Measurements from ENCODE around the gene FRRS1L. TPM values are rescaled to one million over a fixed set of nuclear protein-coding genes. Genes with fewer than 3 reads are reported as not detected.

FRRS1L gene
- total RNA-seq, 1 experiment from 2014 or later: not detected

- no peak for DNase-seq
- TF ChIP-seq CTCF (IDR thresholded peaks at IDR 0.05; ENCODE audit: unreplicated experiment): no peak
- Mint-ChIP-seq H3K4me3 (ENCODE audit: low read depth, unreplicated experiment) (no peak overlapping the region), H3K9me3 (ENCODE audit: low read depth, unreplicated experiment) (no peaks in the 10 kb centered on the region), H3K36me3 (ENCODE audit: insufficient read depth, unreplicated experiment) (no peaks in the 10 kb centered on the region), H3K27me3 (ENCODE audit: unreplicated experiment) (peaks cover 14% of the 10 kb centered on the region), H3K4me1 (ENCODE audit: low read depth, unreplicated experiment) (no peaks in the 10 kb centered on the region), H3K27ac (ENCODE audit: unreplicated experiment) (no peak overlapping the region)
- CTCF ChIA-PET: interaction anchor here (0.7 kb wide), 3 partner anchors 22 to 771 kb away, joined by 3 to 5 read pairs (median 4); no protein-coding TSS in a partner anchor
- BruUV-seq (replicated peaks): no TSS peak
- intact Hi-C loops (cut with micrococcal nuclease; ENCODE audit: unreplicated experiment): no loop called here
Observed at GRCh38 chr9:109198736-109199382, 31.8 kb upstream of the FRRS1L start.

GRCh38 chr9:109193974-109194556, 27.0 kb upstream of the FRRS1L start:
- no TSS peak for BruUV-seq (replicated peaks)
- no peaks in the 10 kb centered on the region for H3K36me3 Mint-ChIP-seq (ENCODE audit: insufficient read depth, unreplicated experiment)
- no peak for DNase-seq
- H3K4me3 Mint-ChIP-seq (ENCODE audit: low read depth, unreplicated experiment): no peak overlapping the region
- intact Hi-C loops (cut with micrococcal nuclease; ENCODE audit: unreplicated experiment): loop anchor here (5.0 kb wide), 1 partner anchor 153 kb away; no protein-coding TSS in a partner anchor
- no peaks in the 10 kb centered on the region for H3K27me3 Mint-ChIP-seq (ENCODE audit: unreplicated experiment)
- H3K27ac Mint-ChIP-seq (ENCODE audit: unreplicated experiment): no peak overlapping the region
- H3K9me3 Mint-ChIP-seq (ENCODE audit: low read depth, unreplicated experiment): no peaks in the 10 kb centered on the region
- CTCF ChIA-PET: no interaction called here
- H3K4me1 Mint-ChIP-seq (ENCODE audit: low read depth, unreplicated experiment): no peaks in the 10 kb centered on the region
- no peak for TF ChIP-seq CTCF (IDR thresholded peaks at IDR 0.05; ENCODE audit: unreplicated experiment)

- peak; percentile 28 for DNase-seq
- Mint-ChIP-seq H3K4me1 (ENCODE audit: low read depth, unreplicated experiment) (no peaks in the 10 kb centered on the region), H3K27ac (ENCODE audit: unreplicated experiment) (no peak overlapping the region), H3K4me3 (ENCODE audit: low read depth, unreplicated experiment) (no peak overlapping the region), H3K36me3 (ENCODE audit: insufficient read depth, unreplicated experiment) (no peaks in the 10 kb centered on the region), H3K27me3 (ENCODE audit: unreplicated experiment) (no peaks in the 10 kb centered on the region), H3K9me3 (ENCODE audit: low read depth, unreplicated experiment) (no peaks in the 10 kb centered on the region)
- intact Hi-C loops (cut with micrococcal nuclease; ENCODE audit: unreplicated experiment): loop anchor here (5.0 kb wide), 1 partner anchor 154 kb away; no protein-coding TSS in a partner anchor
- CTCF ChIA-PET: no interaction called here
- TF ChIP-seq CTCF (IDR thresholded peaks at IDR 0.05; ENCODE audit: unreplicated experiment): peak; percentile 34
- no TSS peak for BruUV-seq (replicated peaks)
Observed at GRCh38 chr9:109192732-109193361, 25.8 kb upstream of the FRRS1L start.

- no peak overlapping the region for H3K4me3 Mint-ChIP-seq (ENCODE audit: low read depth, unreplicated experiment)
- no peaks in the 10 kb centered on the region for H3K4me1 Mint-ChIP-seq (ENCODE audit: low read depth, unreplicated experiment)
- no peaks in the 10 kb centered on the region for H3K27me3 Mint-ChIP-seq (ENCODE audit: unreplicated experiment)
- BruUV-seq (replicated peaks): no TSS peak
- H3K36me3 Mint-ChIP-seq (ENCODE audit: insufficient read depth, unreplicated experiment): no peaks in the 10 kb centered on the region
- no peaks in the 10 kb centered on the region for H3K9me3 Mint-ChIP-seq (ENCODE audit: low read depth, unreplicated experiment)
- H3K27ac Mint-ChIP-seq (ENCODE audit: unreplicated experiment): no peak overlapping the region
- intact Hi-C loops (cut with micrococcal nuclease; ENCODE audit: unreplicated experiment): loop anchor here (5.0 kb wide), 1 partner anchor 156 kb away; no protein-coding TSS in a partner anchor
- TF ChIP-seq CTCF (IDR thresholded peaks at IDR 0.05; ENCODE audit: unreplicated experiment): no peak
- no peak for DNase-seq
- CTCF ChIA-PET: no interaction called here
Observed at GRCh38 chr9:109191746-109192145, 24.7 kb upstream of the FRRS1L start.
